A549 (cell line): Measurements from ENCODE around the gene DNAJC24. TPM values are rescaled to one million over a fixed set of nuclear protein-coding genes. Genes with fewer than 3 reads are reported as not detected.

ENCODE experiments used
- ATAC-seq, 2 experiments: fragments of 200-7000 bp in 1 of 2; fragments of >200 bp in 1 of 2; cut with Nextera tagmentation in 1 of 2; cut with Tn5 transposase in 1 of 2; 3 replicates each; pipeline versions ENCODE4 v1.8.0 to v1.9.1; 2018 to 2020; ENCODE audit warnings: mild to moderate bottlenecking in 1 of 2, moderate library complexity in 1 of 2
- CTCF ChIA-PET: fragments of 300-600 bp; sonication (Branson Sonifier 250); formaldehyde crosslinking; extraction: SDS; loops from one replicate; lab custom pipeline; 2021; ENCODE audit warnings: antibody characterized with exemption, inconsistent platforms; lab: Yijun Ruan, JAX
- POLR2A ChIA-PET: fragments of 350-600 bp; formaldehyde crosslinking; extraction: SDS; loops from one replicate; lab custom pipeline; 2021; ENCODE audit warnings: antibody characterized with exemption, inconsistent platforms; lab: Yijun Ruan, JAX
- DNase-seq, 2 experiments: peaks; one replicate each; pipeline versions ENCODE4 v3.0.0 to v3.0.0-alpha.2; 2011 to 2016; ENCODE audit warnings: low read depth in 1 of 2, low spot score in 1 of 2
- FAIRE-seq: peaks from 2 replicates; lab custom pipeline; 2011; peaks lifted over from hg19 to GRCh38; lab: Jason Lieb, UNC
- H3K27ac ChIP-seq, 2 experiments: fragments of >200 bp; sonication (Bioruptor Twin); formaldehyde crosslinking; 3 replicates each; pipeline ENCODE4 v1.5.1; 2016 to 2017
- H3K4me1 ChIP-seq: fragments of >200 bp; sonication (Bioruptor Twin); formaldehyde crosslinking; 3 replicates; pipeline ENCODE4 v1.6.1; 2016
- H3K4me2 ChIP-seq: fragments of >200 bp; sonication (Bioruptor Twin); formaldehyde crosslinking; 3 replicates; pipeline ENCODE4 v1.6.1; 2016
- H3K4me3 ChIP-seq: fragments of >200 bp; sonication (Bioruptor Twin); formaldehyde crosslinking; 3 replicates; pipeline ENCODE4 v1.5.1; 2016
- H3K9me3 ChIP-seq: fragments of >200 bp; sonication (Bioruptor Twin); formaldehyde crosslinking; 3 replicates; pipeline ENCODE4 v1.6.1; 2016
- BHLHE40 ChIP-seq: IDR thresholded peaks from 2 replicates; pipeline ENCODE4 v1.6.1; 2012; ENCODE audit warnings: low read depth, low read length, inconsistent platforms
- CTCF ChIP-seq: fragments of >200 bp; sonication (Bioruptor Twin); formaldehyde crosslinking; IDR thresholded peaks from 3 replicates; pipeline ENCODE4 v1.5.1; 2016
- EHF ChIP-seq: fragments of 250-450 bp; sonication (Bioruptor Pico); IDR thresholded peaks from 2 replicates; pipeline ENCODE4 v1.5.0; 2020; ENCODE audit warnings: mild to moderate bottlenecking
- EHMT2 ChIP-seq: fragments of 200-600 bp; sonication (generic); IDR thresholded peaks from 2 replicates; pipeline ENCODE4 v1.6.1; 2016; ENCODE audit warnings: antibody characterized with exemption, low read depth, mild to moderate bottlenecking, moderate library complexity
- ESRRA ChIP-seq: fragments of 150-350 bp; IDR thresholded peaks from 2 replicates; pipeline ENCODE4 v1.6.1; 2014; ENCODE audit warnings: mild to moderate bottlenecking, low read length, borderline replicate concordance
- FOSB ChIP-seq: fragments of 250-450 bp; sonication (Bioruptor Pico); IDR thresholded peaks from 2 replicates; pipeline ENCODE4 v1.5.0; 2020; ENCODE audit warnings: mild to moderate bottlenecking, moderate library complexity
- GATA3 ChIP-seq: IDR thresholded peaks from 2 replicates; pipeline ENCODE4 v1.6.1; 2012; ENCODE audit warnings: borderline replicate concordance
- HDAC2 ChIP-seq: fragments of 200-600 bp; sonication (generic); IDR thresholded peaks from 2 replicates; pipeline ENCODE4 v1.6.1; 2016
- HOXA7 ChIP-seq: fragments of 250-450 bp; sonication (Bioruptor Pico); IDR thresholded peaks from 2 replicates; pipeline ENCODE4 v1.5.0; 2020; ENCODE audit warnings: mild to moderate bottlenecking, moderate library complexity
- HOXB5 ChIP-seq: fragments of 250-450 bp; sonication (Bioruptor Pico); IDR thresholded peaks from 2 replicates; pipeline ENCODE4 v1.5.0; 2020; ENCODE audit warnings: mild to moderate bottlenecking, moderate library complexity
- KDM1A ChIP-seq: fragments of 200-600 bp; sonication (generic); IDR thresholded peaks from 2 replicates; pipeline ENCODE4 v1.6.1; 2016; ENCODE audit warnings: low read depth, mild to moderate bottlenecking
- KDM5A ChIP-seq: fragments of 200-600 bp; sonication (generic); IDR thresholded peaks from 2 replicates; pipeline ENCODE4 v1.6.1; 2016; ENCODE audit warnings: antibody characterized with exemption, mild to moderate bottlenecking
- MYC ChIP-seq: IDR thresholded peaks from 2 replicates; pipeline ENCODE4 v1.6.1; 2012; ENCODE audit warnings: mild to moderate bottlenecking, inconsistent platforms, low read length, improper control_type of control experiment, borderline replicate concordance
- NFE2L2 ChIP-seq: fragments of 150-350 bp; conservative IDR thresholded peaks from 2 replicates; pipeline ENCODE4 v1.6.1; 2014; ENCODE audit warnings: low read length
- RAD21 ChIP-seq, 2 experiments: fragments of >200 bp in 1 of 2; sonication (Bioruptor Twin) in 1 of 2; formaldehyde crosslinking in 1 of 2; IDR thresholded peaks in 1 of 2; conservative IDR thresholded peaks in 1 of 2; 2 replicates in 1 of 2; 3 replicates in 1 of 2; pipeline ENCODE4 v1.6.1; 2012 to 2018; ENCODE audit warnings: inconsistent platforms in 1 of 2
- RCOR1 ChIP-seq: fragments of 150-350 bp; IDR thresholded peaks from 2 replicates; pipeline ENCODE4 v1.6.1; 2014; ENCODE audit warnings: antibody characterized with exemption, low read length, low read depth
- RFX5 ChIP-seq: fragments of 450-650 bp; IDR thresholded peaks from 2 replicates; pipeline ENCODE4 v1.7.1; 2014; ENCODE audit warnings: antibody characterized with exemption, mild to moderate bottlenecking, moderate library complexity
- RNF2 ChIP-seq: fragments of 200-600 bp; sonication (generic); IDR thresholded peaks from 2 replicates; pipeline ENCODE4 v1.6.1; 2016; ENCODE audit warnings: low read depth, mild to moderate bottlenecking, antibody characterized with exemption, moderate library complexity, borderline replicate concordance
- USF2 ChIP-seq: fragments of 450-650 bp; IDR thresholded peaks from 2 replicates; pipeline ENCODE4 v1.6.1; 2014; ENCODE audit warnings: antibody characterized with exemption
- ZC3H11A ChIP-seq: fragments of 450-650 bp; IDR thresholded peaks from 2 replicates; pipeline ENCODE4 v1.6.1; 2014; ENCODE audit warnings: antibody characterized with exemption, mild to moderate bottlenecking
- ZFP36 ChIP-seq: fragments of 450-650 bp; IDR thresholded peaks from 2 replicates; pipeline ENCODE4 v1.6.1; 2014; ENCODE audit warnings: borderline replicate concordance; ENCODE audit not compliant: partially characterized antibody
- ZNF302 ChIP-seq: fragments of 250-450 bp; sonication (Bioruptor Pico); IDR thresholded peaks from 2 replicates; pipeline ENCODE4 v1.9.0; 2021; ENCODE audit warnings: inconsistent platforms, mild to moderate bottlenecking, moderate library complexity
- ZSCAN20 ChIP-seq: fragments of 250-450 bp; sonication (Bioruptor Pico); IDR thresholded peaks from 2 replicates; pipeline ENCODE4 v1.8.0; 2022; ENCODE audit warnings: mild to moderate bottlenecking, moderate library complexity
- WGBS: methylation state at CpG from one replicate; pipeline ENCODE4 v1.1.6; 2017; ENCODE audit errors: missing lambda C conversion rate; 5-methylcytosine and 5-hydroxymethylcytosine counted together
- polyA plus RNA-seq, 4 experiments: library from polyadenylated mRNA; depleted of rRNA in 3 of 4; stranded (reverse); fragments of >200 nt; fragmentation: RNase III in 1 of 4; extraction: RNeasy Plus Mini Kit Qiagen cat#74134 plus additional on column Dnase treatment in 1 of 4; gene quantifications; 2 replicates in 3 of 4; 3 replicates in 1 of 4; pipeline ENCODE4 v1.2.3, GENCODE V29; 2011 to 2017

Gene DNAJC24
- polyA plus RNA-seq, 2 of the 4 experiments (the other 2 are of a cell fraction) = 18.4 to 31.8 TPM

GRCh38 chr11:31422703-31423102 lies 53.0 kb downstream of the DNAJC24 start:
- 96% methylated on average over 1 of the region's 1 CpG for WGBS
- CTCF ChIA-PET = interaction anchor here (1.6 kb wide), 1 partner anchor 449 kb away, joined by 5 read pairs; no protein-coding TSS in a partner anchor
- ATAC-seq = no peak
- no peak overlapping the region for H3K4me2 ChIP-seq
- no peak overlapping the region for H3K27ac ChIP-seq
- TF ChIP-seq ZC3H11A (no peak), BHLHE40 (no peak), GATA3 (no peak), ESRRA (no peak), KDM5A (no peak)
- TF ChIP-seq, all 56 proteins: peak for 0
- no peaks in the 10 kb centered on the region for H3K9me3 ChIP-seq
- no peaks in the 10 kb centered on the region for H3K4me1 ChIP-seq
- no peak overlapping the region for H3K4me3 ChIP-seq
- no peak for DNase-seq
- no peak for FAIRE-seq
- POLR2A ChIA-PET = interaction anchor here (0.5 kb wide), 1 partner anchor 713 kb away, joined by 4 read pairs; no protein-coding TSS in a partner anchor

- FAIRE-seq (no peak), DNase-seq (no peak), ATAC-seq (no peak)
- Histone ChIP-seq H3K4me3 (no peak overlapping the region), H3K27ac (no peak overlapping the region), H3K4me1 (no peaks in the 10 kb centered on the region), H3K9me3 (no peaks in the 10 kb centered on the region), H3K4me2 (no peak overlapping the region)
- TF ChIP-seq FOSB (CRISPR knock-in tag) (no peak), EHF (no peak), RAD21 (conservative IDR thresholded peaks at IDR 0.05 in 1 of 2, IDR thresholded peaks at IDR 0.05 in 1 of 2) (no peak), HOXA7 (no peak), RNF2 (no peak), ZSCAN20 (no peak), EHMT2 (no peak), ZFP36 (no peak), ZC3H11A (no peak), CTCF (no peak), ZNF302 (CRISPR knock-in tag) (no peak), HDAC2 (no peak), USF2 (no peak), MYC (no peak), NFE2L2 (no peak)
- CTCF ChIA-PET = no interaction called here
- POLR2A ChIA-PET = interaction anchor here (0.6 kb wide), 1 partner anchor 1091 kb away, joined by 3 read pairs; no protein-coding TSS in a partner anchor
Observed at GRCh38 chr11:31424652-31425051, 55.0 kb downstream of the DNAJC24 start.

- H3K9me3 ChIP-seq = no peaks in the 10 kb centered on the region
- FAIRE-seq (no peak), DNase-seq (no peak), ATAC-seq (no peak)
- 94% methylated on average over 1 of the region's 1 CpG for WGBS
- H3K27ac ChIP-seq = no peak overlapping the region
- H3K4me3 ChIP-seq = no peak overlapping the region
- CTCF ChIA-PET = no interaction called here
- peaks cover 4% of the 10 kb centered on the region; the same call in 1 of the 3 replicates for H3K4me1 ChIP-seq
- POLR2A ChIA-PET = no interaction called here
- no peak overlapping the region for H3K4me2 ChIP-seq
- no peak for TF ChIP-seq EHMT2
- TF ChIP-seq HOXB5 (CRISPR knock-in tag) = no peak
- no peak for TF ChIP-seq KDM1A
- no peak for TF ChIP-seq RFX5
- TF ChIP-seq RCOR1 = no peak
Observed at GRCh38 chr11:31433851-31434250, 64.2 kb downstream of the DNAJC24 start.
